ENCODE data around the gene LCE3C. TPM values are rescaled to one million over a fixed set of nuclear protein-coding genes. Genes with fewer than 3 reads are reported as not detected.

Gene LCE3C
- total RNA-seq, 1 experiment from 2014 or later = not detected

DNA sequence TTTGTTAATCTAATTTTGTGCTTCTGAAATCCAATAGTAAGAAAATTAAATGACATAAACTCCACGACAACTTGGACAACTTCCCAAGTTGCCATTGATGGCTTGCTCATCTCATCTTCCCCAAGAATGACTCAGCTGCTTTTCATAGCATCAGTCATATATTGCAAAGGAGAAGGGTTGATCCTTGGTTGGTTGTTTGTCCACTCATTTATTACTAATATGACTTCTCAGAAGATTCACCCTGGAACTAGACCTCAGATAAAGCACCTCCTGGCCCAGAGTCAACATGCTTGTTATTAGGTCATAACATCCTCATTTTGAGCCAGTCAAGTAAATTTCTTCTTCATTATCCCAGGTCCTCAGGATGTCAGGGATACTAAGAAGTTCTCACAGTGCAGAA, 17.4 kb upstream of the LCE3C start:
- peaks cover 79 to 90% of the 10 kb centered on the region in 2 experiments for H3K9me3 Mint-ChIP-seq
- WGBS (ENCODE audit: extremely low coverage, insufficient read length, low lambda C conversion rate) = no CpG with 5 or more reads among the region's 1 CpG

More for the DNA sequence above, 17.4 kb upstream of the LCE3C start:
- no peak overlapping the region for H3K4me2 ChIP-seq (ENCODE audit: insufficient read depth, insufficient read length, low read length)
- H3K27me3 ChIP-seq (ENCODE audit: insufficient read depth, low read length) = no peaks in the 10 kb centered on the region
- H3K79me1 ChIP-seq (ENCODE audit: insufficient read depth, low read depth, low read length, poor library complexity, severe bottlenecking) = no peaks in the 10 kb centered on the region
- H3K27ac ChIP-seq (ENCODE audit: insufficient read length, low read depth, low read length) = no peak overlapping the region
- no peak overlapping the region for H3K9ac ChIP-seq (ENCODE audit: extremely low read depth, insufficient read length, low read length)
- H3K23ac ChIP-seq (ENCODE audit: insufficient read length, low read depth, low read length) = no peak overlapping the region
- H2BK5ac ChIP-seq (ENCODE audit: insufficient read length, low read length) = no peak overlapping the region
- no peak for DNase-seq
- H3T11ph ChIP-seq (ENCODE audit: low read length) = no peak overlapping the region
- H2BK120ac ChIP-seq (ENCODE audit: low read depth, low read length, poor library complexity, severe bottlenecking) = no peak overlapping the region
- Mint-ChIP-seq H3K27ac (no peak overlapping the region), H3K4me1 (no peaks in the 10 kb centered on the region), H3K27me3 (ENCODE audit: low read depth) (peaks cover 3% of the 10 kb centered on the region), H3K4me3 (no peak overlapping the region), H3K36me3 (ENCODE audit: insufficient read depth in 1 of 3, low read depth in 3 of 3) (peaks cover 0 to 13% (median 4%) of the 10 kb centered on the region in 3 experiments; a peak in 5 of 7 replicates)
- H3K79me2 ChIP-seq (ENCODE audit: insufficient read depth, low read length) = no peaks in the 10 kb centered on the region
- H2BK20ac ChIP-seq (ENCODE audit: low read depth, low read length, poor library complexity, severe bottlenecking) = no peak overlapping the region
- no peak overlapping the region for H2BK12ac ChIP-seq (ENCODE audit: insufficient read length, low read depth, low read length)
- H3K4ac ChIP-seq (ENCODE audit: low read depth, low read length) = no peak overlapping the region
- no peaks in the 10 kb centered on the region for H4K20me1 ChIP-seq (ENCODE audit: control insufficient read depth, insufficient read depth, insufficient read length)
- H2AK5ac ChIP-seq (ENCODE audit: insufficient read length, low read length) = no peak overlapping the region
- no peak overlapping the region for H2AFZ ChIP-seq (ENCODE audit: low read length)
- H3K56ac ChIP-seq (ENCODE audit: insufficient read length, low read depth, low read length) = no peak overlapping the region
- no peaks in the 10 kb centered on the region for H3K23me2 ChIP-seq (ENCODE audit: insufficient read length, low read depth, low read length, poor library complexity, severe bottlenecking)
- no peak overlapping the region for H3K18ac ChIP-seq (ENCODE audit: insufficient read length, low read depth, low read length)
- no peak overlapping the region for H4K91ac ChIP-seq (ENCODE audit: insufficient read length, low read depth, low read length)
- H3K9me3 ChIP-seq (ENCODE audit: control insufficient read depth, low read depth, low read length) = peaks cover 53% of the 10 kb centered on the region
- no peak overlapping the region for H2BK15ac ChIP-seq (ENCODE audit: low read depth, low read length)
- TF ChIP-seq, protein P1, sequence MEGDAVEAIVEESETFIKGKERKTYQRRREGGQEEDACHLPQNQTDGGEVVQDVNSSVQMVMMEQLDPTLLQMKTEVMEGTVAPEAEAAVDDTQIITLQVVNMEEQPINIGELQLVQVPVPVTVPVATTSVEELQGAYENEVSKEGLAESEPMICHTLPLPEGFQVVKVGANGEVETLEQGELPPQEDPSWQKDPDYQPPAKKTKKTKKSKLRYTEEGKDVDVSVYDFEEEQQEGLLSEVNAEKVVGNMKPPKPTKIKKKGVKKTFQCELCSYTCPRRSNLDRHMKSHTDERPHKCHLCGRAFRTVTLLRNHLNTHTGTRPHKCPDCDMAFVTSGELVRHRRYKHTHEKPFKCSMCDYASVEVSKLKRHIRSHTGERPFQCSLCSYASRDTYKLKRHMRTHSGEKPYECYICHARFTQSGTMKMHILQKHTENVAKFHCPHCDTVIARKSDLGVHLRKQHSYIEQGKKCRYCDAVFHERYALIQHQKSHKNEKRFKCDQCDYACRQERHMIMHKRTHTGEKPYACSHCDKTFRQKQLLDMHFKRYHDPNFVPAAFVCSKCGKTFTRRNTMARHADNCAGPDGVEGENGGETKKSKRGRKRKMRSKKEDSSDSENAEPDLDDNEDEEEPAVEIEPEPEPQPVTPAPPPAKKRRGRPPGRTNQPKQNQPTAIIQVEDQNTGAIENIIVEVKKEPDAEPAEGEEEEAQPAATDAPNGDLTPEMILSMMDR (conservative IDR thresholded peaks at IDR 0.05) = no peak
- no peaks in the 10 kb centered on the region for H3K4me1 ChIP-seq (ENCODE audit: insufficient read depth, low read length)
- H4K8ac ChIP-seq (replicated peaks; ENCODE audit: insufficient read length, low read depth, low read length) = no peak overlapping the region
- H3K14ac ChIP-seq (ENCODE audit: insufficient read depth, low read length) = no peak overlapping the region
- H4K5ac ChIP-seq (ENCODE audit: insufficient read length, low read depth, low read length) = no peak overlapping the region
